22Rv1 (cell line): ENCODE results near the gene CARNS1.
A peak's percentile ranks its signal among the peaks of the same experiment; 100 is the strongest.

Source experiments
- H3K27ac ChIP-seq: fragments of 450-650 bp; 2 replicates; pipeline ENCODE4 v1.5.1; 2017
- ZFX ChIP-seq: fragments of 450-650 bp; IDR thresholded peaks from 2 replicates; pipeline ENCODE4 v1.6.1; 2017; ENCODE audit warnings: antibody characterized with exemption, borderline replicate concordance
- TF ChIP-seq, protein P1 (sequence below): fragments of 450-650 bp; IDR thresholded peaks from 2 replicates; pipeline ENCODE4 v1.5.1; 2017; ENCODE audit warnings: mild to moderate bottlenecking

Gene CARNS1

DNA sequence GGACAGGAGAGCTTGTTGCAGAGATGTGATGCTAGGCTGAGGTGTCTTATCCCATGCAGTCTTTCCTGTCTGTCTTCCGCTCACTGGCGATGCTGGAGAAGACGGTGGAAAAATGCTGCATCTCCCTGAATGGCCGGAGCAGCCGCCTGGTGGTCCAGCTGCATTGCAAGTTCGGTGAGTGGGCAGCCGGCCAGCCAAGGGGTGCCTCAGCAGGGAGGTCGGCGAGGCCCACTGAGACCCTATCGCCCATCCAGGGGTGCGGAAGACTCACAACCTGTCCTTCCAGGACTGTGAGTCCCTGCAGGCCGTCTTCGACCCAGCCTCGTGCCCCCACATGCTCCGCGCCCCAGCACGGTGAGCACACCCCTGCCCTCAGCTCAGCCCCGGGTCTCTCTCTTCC, 22.0 kb upstream of the CARNS1 start:
- H3K27ac ChIP-seq: peak overlapping the region; percentile 89; the same call in 1 of the 2 replicates
- TF ChIP-seq, protein P1, sequence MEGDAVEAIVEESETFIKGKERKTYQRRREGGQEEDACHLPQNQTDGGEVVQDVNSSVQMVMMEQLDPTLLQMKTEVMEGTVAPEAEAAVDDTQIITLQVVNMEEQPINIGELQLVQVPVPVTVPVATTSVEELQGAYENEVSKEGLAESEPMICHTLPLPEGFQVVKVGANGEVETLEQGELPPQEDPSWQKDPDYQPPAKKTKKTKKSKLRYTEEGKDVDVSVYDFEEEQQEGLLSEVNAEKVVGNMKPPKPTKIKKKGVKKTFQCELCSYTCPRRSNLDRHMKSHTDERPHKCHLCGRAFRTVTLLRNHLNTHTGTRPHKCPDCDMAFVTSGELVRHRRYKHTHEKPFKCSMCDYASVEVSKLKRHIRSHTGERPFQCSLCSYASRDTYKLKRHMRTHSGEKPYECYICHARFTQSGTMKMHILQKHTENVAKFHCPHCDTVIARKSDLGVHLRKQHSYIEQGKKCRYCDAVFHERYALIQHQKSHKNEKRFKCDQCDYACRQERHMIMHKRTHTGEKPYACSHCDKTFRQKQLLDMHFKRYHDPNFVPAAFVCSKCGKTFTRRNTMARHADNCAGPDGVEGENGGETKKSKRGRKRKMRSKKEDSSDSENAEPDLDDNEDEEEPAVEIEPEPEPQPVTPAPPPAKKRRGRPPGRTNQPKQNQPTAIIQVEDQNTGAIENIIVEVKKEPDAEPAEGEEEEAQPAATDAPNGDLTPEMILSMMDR: no peak

DNA sequence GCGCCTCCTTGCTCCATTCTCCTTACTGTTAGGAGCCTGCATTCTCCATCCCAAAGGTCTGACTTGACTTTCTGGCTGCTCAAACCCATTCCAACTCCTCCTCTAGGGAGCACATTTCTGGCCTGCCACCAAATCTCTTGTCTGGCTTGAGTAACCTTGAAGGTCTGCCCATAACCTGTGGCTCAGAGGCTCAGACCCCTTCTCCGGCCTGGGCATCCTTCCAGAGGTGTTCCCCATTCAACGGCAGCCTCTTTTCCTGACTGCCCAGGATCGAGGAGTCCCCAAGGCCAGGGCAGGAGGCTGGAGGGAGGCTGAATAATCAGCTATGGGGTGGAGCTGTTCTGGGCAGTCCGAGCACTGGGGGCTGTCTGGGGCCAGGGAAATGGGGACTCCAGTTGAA, 21.5 kb upstream of the CARNS1 start:
- TF ChIP-seq, protein P1: no peak
- no peak for TF ChIP-seq ZFX
- H3K27ac ChIP-seq: 0 out of 2 replicates have a peak overlapping the region, but pooled peaks have one; percentile 89

DNA sequence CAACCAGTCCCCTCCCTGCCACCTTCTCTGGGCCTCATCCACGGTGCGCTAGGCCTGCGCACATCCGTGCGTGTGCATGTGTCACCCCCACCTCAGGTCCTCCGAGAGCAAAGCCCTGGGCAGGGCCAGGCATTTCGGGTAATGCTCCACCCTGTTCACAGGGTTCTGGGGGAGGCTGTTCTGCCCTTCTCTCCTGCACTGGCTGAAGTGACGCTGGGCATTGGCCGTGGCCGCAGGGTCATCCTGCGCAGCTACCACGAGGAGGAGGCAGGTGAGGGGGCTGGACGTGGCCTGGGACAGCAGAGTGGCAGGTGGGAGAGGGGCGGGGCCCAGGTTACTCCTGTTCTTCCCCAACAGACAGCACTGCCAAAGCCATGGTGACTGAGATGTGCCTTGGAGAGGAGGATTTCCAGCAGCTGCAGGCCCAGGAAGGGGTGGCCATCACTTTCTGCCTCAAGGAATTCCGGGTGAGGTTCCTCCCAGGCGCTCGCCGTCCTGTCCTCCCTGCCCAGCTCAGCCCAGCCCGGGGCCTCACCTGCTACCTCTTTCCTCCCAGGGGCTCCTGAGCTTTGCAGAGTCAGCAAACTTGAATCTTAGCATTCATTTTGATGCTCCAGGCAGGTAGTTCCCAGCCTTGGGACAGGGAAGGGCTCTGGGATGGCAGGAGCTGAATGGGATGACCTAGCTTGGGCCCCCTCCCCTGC, 19.8 kb upstream of the CARNS1 start:
- TF ChIP-seq ZFX: no peak
- TF ChIP-seq, protein P1: no peak
- peak overlapping the region; percentile 96 for H3K27ac ChIP-seq

DNA sequence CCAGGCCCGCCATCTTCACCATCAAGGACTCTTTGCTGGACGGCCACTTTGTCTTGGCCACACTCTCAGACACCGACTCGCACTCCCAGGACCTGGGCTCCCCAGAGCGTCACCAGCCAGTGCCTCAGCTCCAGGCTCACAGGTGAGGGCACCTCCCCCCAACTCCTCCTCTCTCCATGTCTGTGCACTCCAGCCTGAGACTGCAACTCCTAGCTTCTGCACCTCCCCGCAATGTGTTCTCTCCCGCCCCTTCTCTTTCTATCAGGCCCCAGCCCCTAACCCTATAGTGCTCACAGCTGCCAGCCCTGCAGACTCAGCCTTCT, 19.3 kb upstream of the CARNS1 start:
- H3K27ac ChIP-seq: peak overlapping the region; percentile 96
- TF ChIP-seq ZFX: no peak

DNA sequence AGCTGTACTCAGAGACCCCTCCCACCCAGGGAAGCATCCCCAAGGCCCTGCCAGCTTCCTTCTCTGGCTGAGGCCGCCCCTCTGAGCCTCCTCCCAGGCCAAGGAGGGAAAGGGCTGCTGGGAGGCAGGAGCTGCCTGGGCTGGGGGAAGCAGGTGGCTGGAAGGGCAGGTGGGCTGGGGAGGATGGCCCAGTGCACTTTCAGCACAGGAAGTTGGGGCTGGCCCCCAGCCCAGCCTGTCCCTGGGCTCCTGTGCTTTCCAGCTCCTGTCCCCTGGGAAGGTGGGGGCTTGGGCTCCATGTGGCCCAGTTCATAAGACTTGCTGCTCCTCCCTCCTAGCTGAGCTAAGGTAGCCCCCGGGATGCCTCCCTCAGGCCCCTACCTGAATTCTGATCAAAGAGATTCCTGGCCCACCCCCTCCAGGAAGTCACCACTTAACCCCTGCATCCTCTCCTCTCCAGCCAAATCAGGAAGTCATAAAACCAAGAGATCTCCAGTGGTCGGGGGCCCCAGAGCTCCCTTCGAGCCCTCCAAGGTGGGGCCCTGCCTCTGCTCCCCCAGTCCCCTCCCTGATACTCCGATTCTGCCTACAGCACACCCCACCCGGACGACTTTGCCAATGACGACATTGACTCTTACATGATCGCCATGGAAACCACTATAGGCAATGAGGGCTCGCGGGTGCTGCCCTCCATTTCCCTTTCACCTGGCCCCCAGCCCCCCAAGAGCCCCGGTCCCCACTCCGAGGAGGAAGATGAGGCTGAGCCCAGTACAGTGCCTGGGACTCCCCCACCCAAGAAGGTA, 18.7 kb upstream of the CARNS1 start:
- H3K27ac ChIP-seq: peak overlapping the region; percentile 96
- TF ChIP-seq, protein P1: no peak
- no peak for TF ChIP-seq ZFX

DNA sequence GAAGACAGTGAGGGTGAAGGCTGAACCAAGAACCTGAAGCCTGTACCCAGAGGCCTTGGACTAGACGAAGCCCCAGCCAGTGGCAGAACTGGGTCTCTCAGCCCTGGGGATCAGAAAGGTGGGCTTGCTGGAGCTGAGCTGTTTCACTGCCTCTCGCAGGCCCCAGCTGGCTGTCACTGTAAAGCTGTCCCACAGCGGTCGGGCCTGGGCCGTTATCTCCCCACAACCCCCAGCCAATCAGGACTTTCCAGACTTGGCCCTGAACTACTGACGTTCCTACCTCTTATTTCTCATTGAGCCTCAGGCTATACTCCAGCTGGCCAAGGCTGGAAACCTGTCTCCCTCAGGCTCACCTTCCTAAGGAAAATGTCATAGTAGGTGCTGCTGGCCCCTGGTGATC, 17.9 kb upstream of the CARNS1 start:
- no peak for TF ChIP-seq ZFX
- TF ChIP-seq, protein P1: no peak

DNA sequence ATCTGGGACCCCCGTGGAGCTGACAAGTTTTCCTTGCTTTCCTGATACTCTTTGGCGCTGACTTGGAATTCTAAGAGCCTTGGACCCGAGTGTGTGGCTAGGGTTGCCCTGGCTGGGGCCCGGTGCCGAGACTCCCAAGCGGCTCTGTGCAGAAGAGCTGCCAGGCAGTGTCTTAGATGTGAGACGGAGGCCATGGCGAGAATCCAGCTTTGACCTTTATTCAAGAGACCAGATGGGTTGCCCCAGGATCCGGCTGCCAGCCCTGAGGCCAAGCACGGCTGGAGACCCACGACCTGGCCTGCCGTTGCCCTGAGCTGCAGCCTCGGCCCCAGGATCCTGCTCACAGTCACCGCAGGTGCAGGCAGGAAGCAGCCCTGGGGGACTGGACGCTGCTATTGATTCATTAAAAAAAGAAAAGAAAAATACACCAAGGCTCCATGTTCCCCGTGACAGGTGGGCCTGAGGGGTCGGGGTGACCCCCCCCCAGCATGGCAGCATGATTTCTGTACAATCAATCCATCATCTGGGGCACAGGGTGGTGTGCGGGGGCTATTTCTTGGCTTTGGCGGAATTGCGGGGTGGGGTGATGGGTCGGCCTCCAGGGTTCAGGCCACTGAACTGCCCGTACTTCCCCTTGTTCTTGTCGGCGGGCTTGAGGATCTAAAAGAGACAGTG, 17.4 kb upstream of the CARNS1 start:
- H3K27ac ChIP-seq: peak overlapping the region; percentile 96; the same call in 1 of the 2 replicates
- TF ChIP-seq, protein P1: no peak
- no peak for TF ChIP-seq ZFX

More for the DNA sequence above, 17.9 kb upstream of the CARNS1 start:
- H3K27ac ChIP-seq: peak overlapping the region; percentile 96; the same call in 1 of the 2 replicates
